GM23338 (cell line): Measurements from ENCODE around the gene NPNT. TPM values are rescaled to one million over a fixed set of nuclear protein-coding genes. Genes with fewer than 3 reads are reported as not detected.

Experiments
- ATAC-seq: fragments of 200-7000 bp; cut with Tn5 transposase; 3 replicates; pipeline ENCODE4 v1.9.1; 2020
- DNase-seq: peaks from one replicate; pipeline ENCODE4 v3.0.0-alpha.2; 2015; ENCODE audit warnings: low spot score
- H2AFZ ChIP-seq: fragments of 200-600 bp; sonication (generic); 2 replicates; pipeline ENCODE4 v1.8.0; 2016; ENCODE audit warnings: antibody characterized with exemption, mild to moderate bottlenecking, moderate library complexity
- H3F3A ChIP-seq: fragments of 200-600 bp; sonication (generic); replicated peaks from 2 replicates; pipeline ENCODE4 v1.8.0; 2017; ENCODE audit warnings: antibody characterized with exemption, mixed run types, low read depth
- H3K27ac ChIP-seq: fragments of 200-600 bp; sonication (generic); 2 replicates; pipeline ENCODE4 v1.6.1; 2016; ENCODE audit warnings: low read depth
- H3K27me3 ChIP-seq: fragments of 200-600 bp; sonication (generic); 2 replicates; pipeline ENCODE4 v1.8.0; 2016; ENCODE audit warnings: mild to moderate bottlenecking, mixed run types, moderate library complexity; ENCODE audit not compliant: insufficient read depth
- H3K36me3 ChIP-seq: fragments of 200-600 bp; sonication (generic); 2 replicates; pipeline ENCODE4 v1.8.0; 2016; ENCODE audit warnings: mild to moderate bottlenecking; ENCODE audit not compliant: insufficient read depth
- H3K4me1 ChIP-seq: fragments of 200-600 bp; sonication (generic); 2 replicates; pipeline ENCODE4 v1.8.0; 2016; ENCODE audit warnings: mild to moderate bottlenecking, moderate library complexity; ENCODE audit not compliant: insufficient read depth
- H3K4me2 ChIP-seq: fragments of 200-600 bp; sonication (generic); 2 replicates; pipeline ENCODE4 v1.7.1; 2017; ENCODE audit warnings: mixed run types
- H3K4me3 ChIP-seq: fragments of 200-600 bp; sonication (generic); 2 replicates; pipeline ENCODE4 v1.6.1; 2016; ENCODE audit warnings: mixed run types
- H3K79me2 ChIP-seq: fragments of 200-600 bp; sonication (generic); replicated peaks from 2 replicates; pipeline ENCODE4 v1.8.0; 2017; ENCODE audit warnings: mild to moderate bottlenecking; ENCODE audit not compliant: insufficient read depth
- H3K9me2 ChIP-seq: fragments of 200-600 bp; sonication (generic); 2 replicates; pipeline ENCODE4 v1.8.0; 2017; ENCODE audit not compliant: insufficient read depth
- H4K20me1 ChIP-seq: fragments of 200-600 bp; sonication (generic); replicated peaks from 2 replicates; pipeline ENCODE4 v1.8.0; 2017; ENCODE audit warnings: mild to moderate bottlenecking; ENCODE audit not compliant: insufficient read depth
- H3K27ac Mint-ChIP-seq: 2 replicates; pipeline ENCODE4 v1.8.0; 2020; ENCODE audit warnings: inconsistent platforms, mild to moderate bottlenecking, moderate library complexity, mixed read lengths
- H3K27me3 Mint-ChIP-seq: 3 replicates; pipeline ENCODE4 v1.8.0; 2022; ENCODE audit warnings: low read depth, mild to moderate bottlenecking, moderate library complexity, mixed read lengths, inconsistent platforms; ENCODE audit not compliant: insufficient read depth, poor library complexity
- H3K36me3 Mint-ChIP-seq: 3 replicates; pipeline ENCODE4 v1.8.0; 2021; ENCODE audit warnings: low read depth, mild to moderate bottlenecking, inconsistent platforms, moderate library complexity, mixed read lengths
- H3K4me1 Mint-ChIP-seq: 3 replicates; pipeline ENCODE4 v1.8.0; 2020; ENCODE audit warnings: mild to moderate bottlenecking, inconsistent platforms, mixed read lengths
- H3K4me3 Mint-ChIP-seq: 3 replicates; pipeline ENCODE4 v1.8.0; 2021; ENCODE audit warnings: moderate library complexity, mild to moderate bottlenecking, inconsistent platforms, mixed read lengths
- H3K9me3 Mint-ChIP-seq: 3 replicates; pipeline ENCODE4 v1.8.0; 2020; ENCODE audit warnings: moderate library complexity, mild to moderate bottlenecking, inconsistent platforms, mixed read lengths
- CREB1 ChIP-seq: fragments of 250-450 bp; sonication (Bioruptor Pico); IDR thresholded peaks from 2 replicates; pipeline ENCODE4 v1.5.0; 2020; ENCODE audit warnings: low read depth, mild to moderate bottlenecking, moderate library complexity
- EZH2 ChIP-seq: fragments of 200-600 bp; sonication (generic); IDR thresholded peaks from one replicate; pipeline ENCODE4 v1.8.0; 2017; ENCODE audit warnings: antibody characterized with exemption, mild to moderate bottlenecking, low read depth; ENCODE audit not compliant: unreplicated experiment
- JUNB ChIP-seq: IDR thresholded peaks from one replicate; pipeline ENCODE4 v1.6.1; 2016; ENCODE audit warnings: antibody characterized with exemption; ENCODE audit not compliant: unreplicated experiment
- POLR2AphosphoS5 ChIP-seq: IDR thresholded peaks from 2 replicates; pipeline ENCODE4 v1.6.1; 2016; ENCODE audit warnings: antibody characterized with exemption, low read depth
- REST ChIP-seq: IDR thresholded peaks from one replicate; pipeline ENCODE4 v1.6.1; 2018; ENCODE audit warnings: antibody characterized with exemption; ENCODE audit not compliant: unreplicated experiment
- STAT1 ChIP-seq: IDR thresholded peaks from one replicate; pipeline ENCODE4 v1.6.1; 2016; ENCODE audit warnings: antibody characterized with exemption; ENCODE audit not compliant: unreplicated experiment
- ZNF114 ChIP-seq: fragments of 250-450 bp; sonication (Bioruptor Pico); IDR thresholded peaks from 2 replicates; pipeline ENCODE4 v1.5.0; 2020; ENCODE audit warnings: mild to moderate bottlenecking, moderate library complexity
- ZNF331 ChIP-seq: fragments of 250-450 bp; sonication (Bioruptor Pico); IDR thresholded peaks from 2 replicates; pipeline ENCODE4 v1.5.0; 2020; ENCODE audit warnings: low read depth, mild to moderate bottlenecking, moderate library complexity
- polyA plus RNA-seq: library from polyadenylated mRNA; unstranded; fragments of >200 nt; fragmentation: Nextera tagmentation; extraction: Ambion mirVana; gene quantifications from 2 replicates; pipeline ENCODE4 v1.2.1, GENCODE V29; 2016
- total RNA-seq: library from RNA; depleted of rRNA; stranded (reverse); fragments of >200 nt; shearing (Covaris generic); gene quantifications from 2 replicates; pipeline ENCODE4 v1.2.3, GENCODE V29; 2014
- TF ChIP-seq, protein P1 (sequence below): IDR thresholded peaks from 2 replicates; pipeline ENCODE4 v1.6.1; 2016; ENCODE audit warnings: antibody characterized with exemption
- TF ChIP-seq, protein P2 (sequence below), 2 experiments: fragments of 200-600 bp in 1 of 2; sonication (generic) in 1 of 2; conservative IDR thresholded peaks; 2 replicates each; pipeline versions ENCODE4 v1.5.1 to v1.6.1; 2016 to 2017; ENCODE audit warnings: antibody characterized with exemption in 2 of 2, low read depth in 2 of 2, mild to moderate bottlenecking in 2 of 2, moderate library complexity in 1 of 2

The NPNT gene
- total and polyA plus RNA-seq, 2 experiments from 2014 or later, result 1.4 TPM

DNA sequence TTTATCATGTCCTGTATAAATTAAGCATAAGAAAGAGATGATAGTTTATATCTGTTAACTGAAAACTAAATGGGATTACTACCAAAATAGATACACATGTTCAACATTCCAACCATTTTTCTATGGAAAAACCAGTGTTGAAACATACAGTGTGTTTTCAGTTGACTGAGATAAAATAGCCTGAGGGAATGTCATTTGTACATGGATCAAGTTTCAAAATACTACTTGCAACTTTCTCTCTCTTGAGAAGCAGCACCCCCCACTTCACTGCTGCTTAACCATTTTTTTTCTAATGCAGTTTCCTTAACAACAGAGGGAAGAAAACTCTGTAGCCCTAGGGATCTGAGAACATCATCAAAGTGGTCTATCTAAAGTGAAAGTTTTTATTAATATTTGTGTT lies 70.8 kb downstream of the NPNT start (continued):
- TF ChIP-seq REST (no peak), EZH2 (no peak)
- TF ChIP-seq, protein P1, sequence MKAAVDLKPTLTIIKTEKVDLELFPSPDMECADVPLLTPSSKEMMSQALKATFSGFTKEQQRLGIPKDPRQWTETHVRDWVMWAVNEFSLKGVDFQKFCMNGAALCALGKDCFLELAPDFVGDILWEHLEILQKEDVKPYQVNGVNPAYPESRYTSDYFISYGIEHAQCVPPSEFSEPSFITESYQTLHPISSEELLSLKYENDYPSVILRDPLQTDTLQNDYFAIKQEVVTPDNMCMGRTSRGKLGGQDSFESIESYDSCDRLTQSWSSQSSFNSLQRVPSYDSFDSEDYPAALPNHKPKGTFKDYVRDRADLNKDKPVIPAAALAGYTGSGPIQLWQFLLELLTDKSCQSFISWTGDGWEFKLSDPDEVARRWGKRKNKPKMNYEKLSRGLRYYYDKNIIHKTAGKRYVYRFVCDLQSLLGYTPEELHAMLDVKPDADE, result no peak

DNA sequence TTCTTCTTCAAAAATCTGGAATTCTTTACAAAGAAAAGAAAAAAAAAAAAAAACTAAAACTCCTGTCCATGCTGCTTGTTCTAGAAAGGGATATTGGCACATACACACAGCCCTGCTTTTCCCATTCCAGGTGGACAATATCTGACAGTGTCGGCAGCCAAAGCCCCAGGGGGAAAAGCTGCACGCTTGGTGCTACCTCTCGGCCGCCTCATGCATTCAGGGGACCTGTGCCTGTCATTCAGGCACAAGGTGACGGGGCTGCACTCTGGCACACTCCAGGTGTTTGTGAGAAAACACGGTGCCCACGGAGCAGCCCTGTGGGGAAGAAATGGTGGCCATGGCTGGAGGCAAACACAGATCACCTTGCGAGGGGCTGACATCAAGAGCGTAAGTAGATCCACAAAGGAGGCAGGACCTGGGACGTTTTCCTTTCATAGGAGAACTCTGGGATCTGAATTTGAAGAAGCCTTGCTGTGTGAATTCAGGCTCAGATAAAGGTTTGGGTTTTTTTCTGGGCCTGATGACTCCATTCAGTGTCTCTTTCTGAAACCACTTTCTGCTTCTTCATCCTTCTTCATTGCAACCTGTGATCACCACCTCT lies 71.9 kb downstream of the NPNT start:
- Histone ChIP-seq H3K9me2 (no peaks in the 10 kb centered on the region), H3K79me2 (no peaks in the 10 kb centered on the region), H3F3A (no peaks in the 10 kb centered on the region), H2AFZ (peak overlapping the region; percentile 88), H4K20me1 (no peaks in the 10 kb centered on the region), H3K4me1 (peaks cover 34% of the 10 kb centered on the region), H3K36me3 (no peaks in the 10 kb centered on the region), H3K27me3 (no peaks in the 10 kb centered on the region), H3K4me2 (peak overlapping the region; percentile 47), H3K27ac (no peak overlapping the region), H3K4me3 (no peak overlapping the region)
- H3K9me3 Mint-ChIP-seq, result no peaks in the 10 kb centered on the region
- no peaks in the 10 kb centered on the region for H3K27me3 Mint-ChIP-seq
- H3K4me1 Mint-ChIP-seq, result peaks cover 27% of the 10 kb centered on the region
- peak; percentile 41 for DNase-seq
- ATAC-seq, result peak; percentile 73
- peak overlapping the region; percentile 67 for H3K27ac Mint-ChIP-seq
- no peak overlapping the region for H3K4me3 Mint-ChIP-seq
- H3K36me3 Mint-ChIP-seq, result no peaks in the 10 kb centered on the region
- no peak for TF ChIP-seq ZNF114
- TF ChIP-seq CREB1 (CRISPR knock-in tag), result no peak
- TF ChIP-seq REST, result no peak
- TF ChIP-seq, protein P2, sequence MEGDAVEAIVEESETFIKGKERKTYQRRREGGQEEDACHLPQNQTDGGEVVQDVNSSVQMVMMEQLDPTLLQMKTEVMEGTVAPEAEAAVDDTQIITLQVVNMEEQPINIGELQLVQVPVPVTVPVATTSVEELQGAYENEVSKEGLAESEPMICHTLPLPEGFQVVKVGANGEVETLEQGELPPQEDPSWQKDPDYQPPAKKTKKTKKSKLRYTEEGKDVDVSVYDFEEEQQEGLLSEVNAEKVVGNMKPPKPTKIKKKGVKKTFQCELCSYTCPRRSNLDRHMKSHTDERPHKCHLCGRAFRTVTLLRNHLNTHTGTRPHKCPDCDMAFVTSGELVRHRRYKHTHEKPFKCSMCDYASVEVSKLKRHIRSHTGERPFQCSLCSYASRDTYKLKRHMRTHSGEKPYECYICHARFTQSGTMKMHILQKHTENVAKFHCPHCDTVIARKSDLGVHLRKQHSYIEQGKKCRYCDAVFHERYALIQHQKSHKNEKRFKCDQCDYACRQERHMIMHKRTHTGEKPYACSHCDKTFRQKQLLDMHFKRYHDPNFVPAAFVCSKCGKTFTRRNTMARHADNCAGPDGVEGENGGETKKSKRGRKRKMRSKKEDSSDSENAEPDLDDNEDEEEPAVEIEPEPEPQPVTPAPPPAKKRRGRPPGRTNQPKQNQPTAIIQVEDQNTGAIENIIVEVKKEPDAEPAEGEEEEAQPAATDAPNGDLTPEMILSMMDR (conservative IDR thresholded peaks at IDR 0.05; ENCODE audit: low read depth in 2 of 2), result no peak
- TF ChIP-seq ZNF331 (CRISPR knock-in tag), result no peak
- TF ChIP-seq, protein P1, result no peak
- no peak for TF ChIP-seq JUNB
- TF ChIP-seq EZH2, result no peak
- no peak for TF ChIP-seq STAT1
- TF ChIP-seq POLR2AphosphoS5, result no peak
